ENCODE measurements around the gene HS6ST3. TPM values are rescaled to one million over a fixed set of nuclear protein-coding genes. Genes with fewer than 3 reads are reported as not detected.

Gene HS6ST3
- total RNA-seq, 1 donor from 2014 or later = 1.4 TPM

- intact Hi-C loops (cut with DNase I) = no loop called here
- no peak for DNase-seq (ENCODE audit: low spot score)
Measured at GRCh38 chr13:96795670-96796069, 705.8 kb downstream of the HS6ST3 start.

- intact Hi-C loops (cut with DNase I) = no loop called here
- DNase-seq (ENCODE audit: low spot score) = no peak
Measured at GRCh38 chr13:96796091-96796633, 706.3 kb downstream of the HS6ST3 start.

- intact Hi-C loops (cut with DNase I) = no loop called here
- DNase-seq (ENCODE audit: low spot score) = no peak
Measured at GRCh38 chr13:96797136-96797535, 707.2 kb downstream of the HS6ST3 start.

- DNase-seq (ENCODE audit: low spot score) = no peak
- intact Hi-C loops (cut with DNase I) = no loop called here
Measured at GRCh38 chr13:96803456-96804100, 713.7 kb downstream of the HS6ST3 start.

GRCh38 chr13:96804174-96804573 is 714.3 kb downstream of the HS6ST3 start:
- DNase-seq (ENCODE audit: low spot score) = no peak
- intact Hi-C loops (cut with DNase I) = no loop called here

GRCh38 chr13:96806746-96807145 is 716.8 kb downstream of the HS6ST3 start:
- no peak for DNase-seq (ENCODE audit: low spot score)
- intact Hi-C loops (cut with DNase I) = no loop called here

GRCh38 chr13:96809366-96810096 is 719.6 kb downstream of the HS6ST3 start:
- intact Hi-C loops (cut with DNase I) = loop anchor here (10.0 kb wide), 1 partner anchor 785 kb away; no protein-coding TSS in a partner anchor
- no peak for DNase-seq (ENCODE audit: low spot score)

- intact Hi-C loops (cut with DNase I) = loop anchor here (10.0 kb wide), 1 partner anchor 785 kb away; no protein-coding TSS in a partner anchor
- no peak for DNase-seq (ENCODE audit: low spot score)
Measured at GRCh38 chr13:96810104-96810503, 720.2 kb downstream of the HS6ST3 start.

GRCh38 chr13:96811049-96811448 is 721.1 kb downstream of the HS6ST3 start:
- no peak for DNase-seq (ENCODE audit: low spot score)
- intact Hi-C loops (cut with DNase I) = loop anchor here (10.0 kb wide), 1 partner anchor 786 kb away; no protein-coding TSS in a partner anchor

- intact Hi-C loops (cut with DNase I) = loop anchor here (10.0 kb wide), 1 partner anchor 791 kb away; no protein-coding TSS in a partner anchor
- DNase-seq (ENCODE audit: low spot score) = no peak
Measured at GRCh38 chr13:96816261-96816660, 726.4 kb downstream of the HS6ST3 start.

- DNase-seq (ENCODE audit: low spot score) = no peak
- intact Hi-C loops (cut with DNase I) = loop anchor here (10.0 kb wide), 1 partner anchor 792 kb away; no protein-coding TSS in a partner anchor
Measured at GRCh38 chr13:96816874-96817273, 727.0 kb downstream of the HS6ST3 start.

- no peak for DNase-seq (ENCODE audit: low spot score)
- intact Hi-C loops (cut with DNase I) = loop anchor here (10.0 kb wide), 1 partner anchor 793 kb away; no protein-coding TSS in a partner anchor
Measured at GRCh38 chr13:96817336-96817941, 727.5 kb downstream of the HS6ST3 start.

- DNase-seq (ENCODE audit: low spot score) = no peak
- intact Hi-C loops (cut with DNase I) = loop anchor here (10.0 kb wide), 1 partner anchor 795 kb away; no protein-coding TSS in a partner anchor
Measured at GRCh38 chr13:96819375-96819774, 729.5 kb downstream of the HS6ST3 start.

GRCh38 chr13:96821381-96821780 is 731.5 kb downstream of the HS6ST3 start:
- intact Hi-C loops (cut with DNase I) = no loop called here
- DNase-seq (ENCODE audit: low spot score) = no peak

- intact Hi-C loops (cut with DNase I) = no loop called here
- no peak for DNase-seq (ENCODE audit: low spot score)
Measured at GRCh38 chr13:96821971-96822370, 732.1 kb downstream of the HS6ST3 start.

- DNase-seq (ENCODE audit: low spot score) = no peak
- intact Hi-C loops (cut with DNase I) = no loop called here
Measured at GRCh38 chr13:96822895-96823294, 733.0 kb downstream of the HS6ST3 start.

GRCh38 chr13:96824140-96824539 is 734.2 kb downstream of the HS6ST3 start:
- DNase-seq (ENCODE audit: low spot score) = no peak
- intact Hi-C loops (cut with DNase I) = no loop called here

GRCh38 chr13:96825653-96826052 is 735.7 kb downstream of the HS6ST3 start:
- DNase-seq (ENCODE audit: low spot score) = no peak
- intact Hi-C loops (cut with DNase I) = no loop called here

GRCh38 chr13:96834626-96835025 is 744.7 kb downstream of the HS6ST3 start:
- intact Hi-C loops (cut with DNase I) = no loop called here
- no peak for DNase-seq (ENCODE audit: low spot score)

- intact Hi-C loops (cut with DNase I) = no loop called here
- DNase-seq (ENCODE audit: low spot score) = no peak
Measured at GRCh38 chr13:96835546-96835945, 745.6 kb downstream of the HS6ST3 start.

All from cardiac septum (tissue), 1 donor.